GM23338 (cell line): ENCODE measurements around the gene TENT4B. TPM values are rescaled to one million over a fixed set of nuclear protein-coding genes. Genes with fewer than 3 reads are reported as not detected.

Source experiments
- ATAC-seq: fragments of 200-7000 bp; cut with Tn5 transposase; 3 replicates; pipeline ENCODE4 v1.9.1; 2020
- DNase-seq: peaks from one replicate; pipeline ENCODE4 v3.0.0-alpha.2; 2015; ENCODE audit warnings: low spot score
- H2AFZ ChIP-seq: fragments of 200-600 bp; sonication (generic); 2 replicates; pipeline ENCODE4 v1.8.0; 2016; ENCODE audit warnings: antibody characterized with exemption, mild to moderate bottlenecking, moderate library complexity
- H3F3A ChIP-seq: fragments of 200-600 bp; sonication (generic); replicated peaks from 2 replicates; pipeline ENCODE4 v1.8.0; 2017; ENCODE audit warnings: antibody characterized with exemption, mixed run types, low read depth
- H3K27ac ChIP-seq: fragments of 200-600 bp; sonication (generic); 2 replicates; pipeline ENCODE4 v1.6.1; 2016; ENCODE audit warnings: low read depth
- H3K27me3 ChIP-seq: fragments of 200-600 bp; sonication (generic); 2 replicates; pipeline ENCODE4 v1.8.0; 2016; ENCODE audit warnings: mild to moderate bottlenecking, mixed run types, moderate library complexity; ENCODE audit not compliant: insufficient read depth
- H3K36me3 ChIP-seq: fragments of 200-600 bp; sonication (generic); 2 replicates; pipeline ENCODE4 v1.8.0; 2016; ENCODE audit warnings: mild to moderate bottlenecking; ENCODE audit not compliant: insufficient read depth
- H3K4me1 ChIP-seq: fragments of 200-600 bp; sonication (generic); 2 replicates; pipeline ENCODE4 v1.8.0; 2016; ENCODE audit warnings: mild to moderate bottlenecking, moderate library complexity; ENCODE audit not compliant: insufficient read depth
- H3K4me2 ChIP-seq: fragments of 200-600 bp; sonication (generic); 2 replicates; pipeline ENCODE4 v1.7.1; 2017; ENCODE audit warnings: mixed run types
- H3K4me3 ChIP-seq: fragments of 200-600 bp; sonication (generic); 2 replicates; pipeline ENCODE4 v1.6.1; 2016; ENCODE audit warnings: mixed run types
- H3K79me2 ChIP-seq: fragments of 200-600 bp; sonication (generic); replicated peaks from 2 replicates; pipeline ENCODE4 v1.8.0; 2017; ENCODE audit warnings: mild to moderate bottlenecking; ENCODE audit not compliant: insufficient read depth
- H3K9me2 ChIP-seq: fragments of 200-600 bp; sonication (generic); 2 replicates; pipeline ENCODE4 v1.8.0; 2017; ENCODE audit not compliant: insufficient read depth
- H4K20me1 ChIP-seq: fragments of 200-600 bp; sonication (generic); replicated peaks from 2 replicates; pipeline ENCODE4 v1.8.0; 2017; ENCODE audit warnings: mild to moderate bottlenecking; ENCODE audit not compliant: insufficient read depth
- H3K27ac Mint-ChIP-seq: 2 replicates; pipeline ENCODE4 v1.8.0; 2020; ENCODE audit warnings: inconsistent platforms, mild to moderate bottlenecking, moderate library complexity, mixed read lengths
- H3K27me3 Mint-ChIP-seq: 3 replicates; pipeline ENCODE4 v1.8.0; 2022; ENCODE audit warnings: low read depth, mild to moderate bottlenecking, moderate library complexity, mixed read lengths, inconsistent platforms; ENCODE audit not compliant: insufficient read depth, poor library complexity
- H3K36me3 Mint-ChIP-seq: 3 replicates; pipeline ENCODE4 v1.8.0; 2021; ENCODE audit warnings: low read depth, mild to moderate bottlenecking, inconsistent platforms, moderate library complexity, mixed read lengths
- H3K4me1 Mint-ChIP-seq: 3 replicates; pipeline ENCODE4 v1.8.0; 2020; ENCODE audit warnings: mild to moderate bottlenecking, inconsistent platforms, mixed read lengths
- H3K4me3 Mint-ChIP-seq: 3 replicates; pipeline ENCODE4 v1.8.0; 2021; ENCODE audit warnings: moderate library complexity, mild to moderate bottlenecking, inconsistent platforms, mixed read lengths
- H3K9me3 Mint-ChIP-seq: 3 replicates; pipeline ENCODE4 v1.8.0; 2020; ENCODE audit warnings: moderate library complexity, mild to moderate bottlenecking, inconsistent platforms, mixed read lengths
- EZH2 ChIP-seq: fragments of 200-600 bp; sonication (generic); IDR thresholded peaks from one replicate; pipeline ENCODE4 v1.8.0; 2017; ENCODE audit warnings: antibody characterized with exemption, mild to moderate bottlenecking, low read depth; ENCODE audit not compliant: unreplicated experiment
- STAT1 ChIP-seq: IDR thresholded peaks from one replicate; pipeline ENCODE4 v1.6.1; 2016; ENCODE audit warnings: antibody characterized with exemption; ENCODE audit not compliant: unreplicated experiment
- ZNF114 ChIP-seq: fragments of 250-450 bp; sonication (Bioruptor Pico); IDR thresholded peaks from 2 replicates; pipeline ENCODE4 v1.5.0; 2020; ENCODE audit warnings: mild to moderate bottlenecking, moderate library complexity
- polyA plus RNA-seq: library from polyadenylated mRNA; unstranded; fragments of >200 nt; fragmentation: Nextera tagmentation; extraction: Ambion mirVana; gene quantifications from 2 replicates; pipeline ENCODE4 v1.2.1, GENCODE V29; 2016
- total RNA-seq: library from RNA; depleted of rRNA; stranded (reverse); fragments of >200 nt; shearing (Covaris generic); gene quantifications from 2 replicates; pipeline ENCODE4 v1.2.3, GENCODE V29; 2014
- TF ChIP-seq, protein P1 (sequence below): IDR thresholded peaks from 2 replicates; pipeline ENCODE4 v1.6.1; 2016; ENCODE audit warnings: antibody characterized with exemption
- TF ChIP-seq, protein P2 (sequence below): fragments of 250-450 bp; sonication (Bioruptor Pico); IDR thresholded peaks from 2 replicates; pipeline ENCODE4 v1.5.0; 2020; ENCODE audit warnings: mild to moderate bottlenecking, moderate library complexity

Gene TENT4B
- total and polyA plus RNA-seq, 2 experiments from 2014 or later: 17.6 to 21.3 TPM

DNA sequence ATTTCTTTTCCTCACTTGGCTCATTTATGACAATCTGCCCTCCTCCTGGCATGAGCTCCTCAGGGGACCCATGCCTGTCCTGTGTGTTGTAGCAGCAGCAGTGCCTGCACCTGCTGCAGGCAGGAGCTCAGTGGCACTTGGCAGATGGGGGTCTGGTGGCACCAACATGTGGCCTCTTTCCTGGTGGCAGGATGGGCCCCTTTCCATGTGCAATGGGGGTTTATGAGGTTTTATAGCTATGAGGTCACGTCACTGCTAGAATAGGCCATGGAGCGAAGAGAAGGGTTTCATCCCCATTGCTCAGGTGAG lies 120.2 kb downstream of the TENT4B start:
- Mint-ChIP-seq H3K9me3 (no peaks in the 10 kb centered on the region), H3K27me3 (peaks cover 9% of the 10 kb centered on the region), H3K27ac (no peak overlapping the region), H3K4me1 (no peaks in the 10 kb centered on the region; the same call in 2 of the 3 replicates), H3K4me3 (no peak overlapping the region), H3K36me3 (no peaks in the 10 kb centered on the region)
- H4K20me1 ChIP-seq: no peaks in the 10 kb centered on the region; the same call in 1 of the 2 replicates
- no peaks in the 10 kb centered on the region for H3K36me3 ChIP-seq
- no peak for DNase-seq
- H3K79me2 ChIP-seq: no peaks in the 10 kb centered on the region
- no peak overlapping the region for H3K4me2 ChIP-seq
- H3K27ac ChIP-seq: no peak overlapping the region
- TF ChIP-seq, protein P1, sequence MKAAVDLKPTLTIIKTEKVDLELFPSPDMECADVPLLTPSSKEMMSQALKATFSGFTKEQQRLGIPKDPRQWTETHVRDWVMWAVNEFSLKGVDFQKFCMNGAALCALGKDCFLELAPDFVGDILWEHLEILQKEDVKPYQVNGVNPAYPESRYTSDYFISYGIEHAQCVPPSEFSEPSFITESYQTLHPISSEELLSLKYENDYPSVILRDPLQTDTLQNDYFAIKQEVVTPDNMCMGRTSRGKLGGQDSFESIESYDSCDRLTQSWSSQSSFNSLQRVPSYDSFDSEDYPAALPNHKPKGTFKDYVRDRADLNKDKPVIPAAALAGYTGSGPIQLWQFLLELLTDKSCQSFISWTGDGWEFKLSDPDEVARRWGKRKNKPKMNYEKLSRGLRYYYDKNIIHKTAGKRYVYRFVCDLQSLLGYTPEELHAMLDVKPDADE: no peak
- TF ChIP-seq, protein P2, sequence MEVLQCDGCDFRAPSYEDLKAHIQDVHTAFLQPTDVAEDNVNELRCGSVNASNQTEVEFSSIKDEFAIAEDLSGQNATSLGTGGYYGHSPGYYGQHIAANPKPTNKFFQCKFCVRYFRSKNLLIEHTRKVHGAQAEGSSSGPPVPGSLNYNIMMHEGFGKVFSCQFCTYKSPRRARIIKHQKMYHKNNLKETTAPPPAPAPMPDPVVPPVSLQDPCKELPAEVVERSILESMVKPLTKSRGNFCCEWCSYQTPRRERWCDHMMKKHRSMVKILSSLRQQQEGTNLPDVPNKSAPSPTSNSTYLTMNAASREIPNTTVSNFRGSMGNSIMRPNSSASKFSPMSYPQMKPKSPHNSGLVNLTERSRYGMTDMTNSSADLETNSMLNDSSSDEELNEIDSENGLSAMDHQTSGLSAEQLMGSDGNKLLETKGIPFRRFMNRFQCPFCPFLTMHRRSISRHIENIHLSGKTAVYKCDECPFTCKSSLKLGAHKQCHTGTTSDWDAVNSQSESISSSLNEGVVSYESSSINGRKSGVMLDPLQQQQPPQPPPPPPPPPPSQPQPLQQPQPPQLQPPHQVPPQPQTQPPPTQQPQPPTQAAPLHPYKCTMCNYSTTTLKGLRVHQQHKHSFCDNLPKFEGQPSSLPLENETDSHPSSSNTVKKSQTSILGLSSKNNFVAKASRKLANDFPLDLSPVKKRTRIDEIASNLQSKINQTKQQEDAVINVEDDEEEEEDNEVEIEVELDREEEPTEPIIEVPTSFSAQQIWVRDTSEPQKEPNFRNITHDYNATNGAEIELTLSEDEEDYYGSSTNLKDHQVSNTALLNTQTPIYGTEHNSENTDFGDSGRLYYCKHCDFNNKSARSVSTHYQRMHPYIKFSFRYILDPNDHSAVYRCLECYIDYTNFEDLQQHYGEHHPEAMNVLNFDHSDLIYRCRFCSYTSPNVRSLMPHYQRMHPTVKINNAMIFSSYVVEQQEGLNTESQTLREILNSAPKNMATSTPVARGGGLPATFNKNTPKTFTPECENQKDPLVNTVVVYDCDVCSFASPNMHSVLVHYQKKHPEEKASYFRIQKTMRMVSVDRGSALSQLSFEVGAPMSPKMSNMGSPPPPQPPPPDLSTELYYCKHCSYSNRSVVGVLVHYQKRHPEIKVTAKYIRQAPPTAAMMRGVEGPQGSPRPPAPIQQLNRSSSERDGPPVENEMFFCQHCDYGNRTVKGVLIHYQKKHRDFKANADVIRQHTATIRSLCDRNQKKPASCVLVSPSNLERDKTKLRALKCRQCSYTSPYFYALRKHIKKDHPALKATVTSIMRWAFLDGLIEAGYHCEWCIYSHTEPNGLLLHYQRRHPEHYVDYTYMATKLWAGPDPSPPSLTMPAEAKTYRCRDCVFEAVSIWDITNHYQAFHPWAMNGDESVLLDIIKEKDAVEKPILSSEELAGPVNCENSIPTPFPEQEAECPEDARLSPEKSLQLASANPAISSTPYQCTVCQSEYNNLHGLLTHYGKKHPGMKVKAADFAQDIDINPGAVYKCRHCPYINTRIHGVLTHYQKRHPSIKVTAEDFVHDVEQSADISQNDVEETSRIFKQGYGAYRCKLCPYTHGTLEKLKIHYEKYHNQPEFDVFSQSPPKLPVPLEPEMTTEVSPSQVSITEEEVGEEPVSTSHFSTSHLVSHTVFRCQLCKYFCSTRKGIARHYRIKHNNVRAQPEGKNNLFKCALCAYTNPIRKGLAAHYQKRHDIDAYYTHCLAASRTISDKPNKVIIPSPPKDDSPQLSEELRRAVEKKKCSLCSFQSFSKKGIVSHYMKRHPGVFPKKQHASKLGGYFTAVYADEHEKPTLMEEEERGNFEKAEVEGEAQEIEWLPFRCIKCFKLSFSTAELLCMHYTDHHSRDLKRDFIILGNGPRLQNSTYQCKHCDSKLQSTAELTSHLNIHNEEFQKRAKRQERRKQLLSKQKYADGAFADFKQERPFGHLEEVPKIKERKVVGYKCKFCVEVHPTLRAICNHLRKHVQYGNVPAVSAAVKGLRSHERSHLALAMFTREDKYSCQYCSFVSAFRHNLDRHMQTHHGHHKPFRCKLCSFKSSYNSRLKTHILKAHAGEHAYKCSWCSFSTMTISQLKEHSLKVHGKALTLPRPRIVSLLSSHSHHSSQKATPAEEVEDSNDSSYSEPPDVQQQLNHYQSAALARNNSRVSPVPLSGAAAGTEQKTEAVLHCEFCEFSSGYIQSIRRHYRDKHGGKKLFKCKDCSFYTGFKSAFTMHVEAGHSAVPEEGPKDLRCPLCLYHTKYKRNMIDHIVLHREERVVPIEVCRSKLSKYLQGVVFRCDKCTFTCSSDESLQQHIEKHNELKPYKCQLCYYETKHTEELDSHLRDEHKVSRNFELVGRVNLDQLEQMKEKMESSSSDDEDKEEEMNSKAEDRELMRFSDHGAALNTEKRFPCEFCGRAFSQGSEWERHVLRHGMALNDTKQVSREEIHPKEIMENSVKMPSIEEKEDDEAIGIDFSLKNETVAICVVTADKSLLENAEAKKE (CRISPR knock-in tag): no peak
- H3K4me3 ChIP-seq: no peak overlapping the region
- no peaks in the 10 kb centered on the region for H3K4me1 ChIP-seq
- no peaks in the 10 kb centered on the region for H3K27me3 ChIP-seq
- no peak for ATAC-seq
- no peaks in the 10 kb centered on the region for H3K9me2 ChIP-seq
- no peaks in the 10 kb centered on the region for H3F3A ChIP-seq
- no peak overlapping the region for H2AFZ ChIP-seq

DNA sequence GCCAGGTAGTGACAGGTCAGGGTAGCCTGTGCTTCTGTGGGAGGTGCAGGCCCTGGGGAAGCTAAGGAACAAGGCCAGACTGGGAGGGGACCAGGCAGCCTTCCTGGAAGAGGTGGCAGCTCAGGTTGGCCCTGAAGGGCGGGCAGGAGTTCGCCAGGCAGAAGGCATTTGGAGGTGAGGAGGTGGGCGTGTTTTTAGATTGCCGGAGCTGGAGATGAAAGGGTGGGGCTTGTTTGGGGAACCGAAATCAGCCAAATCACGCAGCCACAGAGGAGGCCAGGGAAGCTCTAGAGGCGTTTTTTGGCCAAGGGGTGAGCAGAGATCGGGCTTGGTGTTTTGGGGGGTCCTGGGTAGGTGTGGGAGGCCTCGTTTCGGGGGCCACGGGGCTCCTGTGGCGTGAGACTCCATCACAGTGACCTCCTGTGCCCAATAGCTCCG lies 120.8 kb downstream of the TENT4B start:
- H3K9me3 Mint-ChIP-seq: no peaks in the 10 kb centered on the region
- H3K4me1 ChIP-seq: no peaks in the 10 kb centered on the region
- no peaks in the 10 kb centered on the region for H3K9me2 ChIP-seq
- no peaks in the 10 kb centered on the region; the same call in 2 of the 3 replicates for H3K4me1 Mint-ChIP-seq
- H3K4me3 Mint-ChIP-seq: no peak overlapping the region
- ATAC-seq (no peak), DNase-seq (no peak)
- H3K4me2 ChIP-seq: no peak overlapping the region
- H3K4me3 ChIP-seq: no peak overlapping the region
- no peak overlapping the region for H2AFZ ChIP-seq
- no peak for TF ChIP-seq EZH2
- TF ChIP-seq ZNF114 (CRISPR knock-in tag): no peak
- TF ChIP-seq STAT1: no peak
- H3K27ac Mint-ChIP-seq: peak overlapping the region; percentile 66; the same call in 1 of the 2 replicates
- no peaks in the 10 kb centered on the region for H3F3A ChIP-seq
- H3K27me3 Mint-ChIP-seq: peaks cover 7% of the 10 kb centered on the region
- no peaks in the 10 kb centered on the region for H3K36me3 Mint-ChIP-seq
- H3K36me3 ChIP-seq: no peaks in the 10 kb centered on the region
- no peaks in the 10 kb centered on the region for H3K27me3 ChIP-seq
- H3K27ac ChIP-seq: no peak overlapping the region
- no peaks in the 10 kb centered on the region for H3K79me2 ChIP-seq
- H4K20me1 ChIP-seq: no peaks in the 10 kb centered on the region; the same call in 1 of the 2 replicates
